ENCODE measurements around the gene FAM163B.

FAM163B gene

GRCh38 chr9:133558191-133559126, 50.7 kb downstream of the FAM163B start:
- TF ChIP-seq GABPA (IDR thresholded peaks at IDR 0.05; ENCODE audit: low read depth), result no peak
- no peak for TF ChIP-seq SPI1 (IDR thresholded peaks at IDR 0.05; ENCODE audit: borderline replicate concordance, low read depth)
- no peak for TF ChIP-seq POLR2AphosphoS5 (IDR thresholded peaks at IDR 0.05; ENCODE audit: low read depth)
- TF ChIP-seq CTCF (IDR thresholded peaks at IDR 0.05; ENCODE audit: insufficient read depth, low read length), result no peak
- TF ChIP-seq REST (IDR thresholded peaks at IDR 0.05; ENCODE audit: insufficient replicate concordance, low read depth), result no peak
- Histone ChIP-seq H3K27ac (replicated peaks) (no peak overlapping the region), H3K4me3 (replicated peaks; ENCODE audit: insufficient read depth, low read length) (no peak overlapping the region), H3K27me3 (ENCODE audit: insufficient read depth, poor library complexity, severe bottlenecking) (no peaks in the 10 kb centered on the region)
- DNase-seq (ENCODE audit: low read depth in 1 of 2, low spot score in 1 of 2), result peak; percentile 33 to 50

GRCh38 chr9:133557581-133557980, 51.6 kb downstream of the FAM163B start:
- H3K27ac ChIP-seq (replicated peaks), result no peak overlapping the region
- no peaks in the 10 kb centered on the region for H3K27me3 ChIP-seq (ENCODE audit: insufficient read depth, poor library complexity, severe bottlenecking)
- no peak for TF ChIP-seq SPI1 (IDR thresholded peaks at IDR 0.05; ENCODE audit: borderline replicate concordance, low read depth)
- no peak for TF ChIP-seq CTCF (IDR thresholded peaks at IDR 0.05; ENCODE audit: insufficient read depth, low read length)
- no peak for TF ChIP-seq GABPA (IDR thresholded peaks at IDR 0.05; ENCODE audit: low read depth)
- no peak for TF ChIP-seq REST (IDR thresholded peaks at IDR 0.05; ENCODE audit: insufficient replicate concordance, low read depth)
- no peak for TF ChIP-seq POLR2AphosphoS5 (IDR thresholded peaks at IDR 0.05; ENCODE audit: low read depth)

GRCh38 chr9:133556354-133556753, 52.8 kb downstream of the FAM163B start:
- TF ChIP-seq CTCF (IDR thresholded peaks at IDR 0.05; ENCODE audit: insufficient read depth, low read length), result no peak
- TF ChIP-seq POLR2AphosphoS5 (IDR thresholded peaks at IDR 0.05; ENCODE audit: low read depth), result no peak
- TF ChIP-seq SPI1 (IDR thresholded peaks at IDR 0.05; ENCODE audit: borderline replicate concordance, low read depth), result no peak
- TF ChIP-seq GABPA (IDR thresholded peaks at IDR 0.05; ENCODE audit: low read depth), result no peak
- no peaks in the 10 kb centered on the region for H3K27me3 ChIP-seq (ENCODE audit: insufficient read depth, poor library complexity, severe bottlenecking)
- no peak for DNase-seq (ENCODE audit: low read depth in 1 of 2, low spot score in 1 of 2)
- H3K27ac ChIP-seq (replicated peaks), result no peak overlapping the region
- H3K4me3 ChIP-seq (replicated peaks; ENCODE audit: insufficient read depth, low read length), result no peak overlapping the region

More at GRCh38 chr9:133557581-133557980, 51.6 kb downstream of the FAM163B start:
- no peak overlapping the region for H3K4me3 ChIP-seq (replicated peaks; ENCODE audit: insufficient read depth, low read length)
- no peak for DNase-seq (ENCODE audit: low read depth in 1 of 2, low spot score in 1 of 2)
